Activated effector memory CD4-positive, alpha-beta T cell treated with Interleukin-2 at 50 U/mL for 16 hours (primary cell): Measurements from ENCODE around the gene TSC2.

Experiments
- DNase-seq: peaks from one replicate; pipeline ENCODE4 v3.0.0-alpha.2; 2020

TSC2 gene

DNA sequence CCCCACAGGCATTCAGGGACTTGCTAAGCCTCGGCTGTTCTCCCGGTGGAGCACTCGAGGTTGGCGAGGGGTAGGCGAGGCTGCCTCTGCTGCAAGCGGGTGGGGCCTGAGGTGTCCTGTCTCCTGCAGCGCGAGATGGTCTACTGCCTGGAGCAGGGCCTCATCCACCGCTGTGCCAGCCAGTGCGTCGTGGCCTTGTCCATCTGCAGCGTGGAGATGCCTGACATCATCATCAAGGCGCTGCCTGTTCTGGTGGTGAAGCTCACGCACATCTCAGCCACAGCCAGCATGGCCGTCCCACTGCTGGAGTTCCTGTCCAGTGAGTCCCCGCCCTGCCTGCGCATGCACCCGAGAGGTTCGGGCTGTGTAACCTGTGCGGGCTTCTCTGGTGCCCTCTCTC is 26.3 kb downstream of the TSC2 start:
- no peak for DNase-seq

DNA sequence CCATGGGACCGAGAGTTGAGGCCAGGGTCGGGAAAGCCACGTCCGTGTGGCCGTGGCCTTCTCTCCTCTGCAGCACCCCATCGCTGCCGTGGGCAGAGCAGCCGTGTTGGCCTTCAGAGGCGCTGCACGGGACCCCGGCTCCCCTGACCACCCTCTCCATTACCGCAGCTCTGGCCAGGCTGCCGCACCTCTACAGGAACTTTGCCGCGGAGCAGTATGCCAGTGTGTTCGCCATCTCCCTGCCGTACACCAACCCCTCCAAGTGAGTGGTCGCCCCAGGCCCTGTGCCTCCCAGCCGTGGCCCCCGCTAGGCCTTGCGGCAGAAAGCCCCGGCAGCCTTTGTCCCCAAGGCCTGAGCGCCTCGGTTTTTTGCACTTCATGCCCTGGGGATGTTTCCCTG is 27.8 kb downstream of the TSC2 start:
- no peak for DNase-seq

DNA sequence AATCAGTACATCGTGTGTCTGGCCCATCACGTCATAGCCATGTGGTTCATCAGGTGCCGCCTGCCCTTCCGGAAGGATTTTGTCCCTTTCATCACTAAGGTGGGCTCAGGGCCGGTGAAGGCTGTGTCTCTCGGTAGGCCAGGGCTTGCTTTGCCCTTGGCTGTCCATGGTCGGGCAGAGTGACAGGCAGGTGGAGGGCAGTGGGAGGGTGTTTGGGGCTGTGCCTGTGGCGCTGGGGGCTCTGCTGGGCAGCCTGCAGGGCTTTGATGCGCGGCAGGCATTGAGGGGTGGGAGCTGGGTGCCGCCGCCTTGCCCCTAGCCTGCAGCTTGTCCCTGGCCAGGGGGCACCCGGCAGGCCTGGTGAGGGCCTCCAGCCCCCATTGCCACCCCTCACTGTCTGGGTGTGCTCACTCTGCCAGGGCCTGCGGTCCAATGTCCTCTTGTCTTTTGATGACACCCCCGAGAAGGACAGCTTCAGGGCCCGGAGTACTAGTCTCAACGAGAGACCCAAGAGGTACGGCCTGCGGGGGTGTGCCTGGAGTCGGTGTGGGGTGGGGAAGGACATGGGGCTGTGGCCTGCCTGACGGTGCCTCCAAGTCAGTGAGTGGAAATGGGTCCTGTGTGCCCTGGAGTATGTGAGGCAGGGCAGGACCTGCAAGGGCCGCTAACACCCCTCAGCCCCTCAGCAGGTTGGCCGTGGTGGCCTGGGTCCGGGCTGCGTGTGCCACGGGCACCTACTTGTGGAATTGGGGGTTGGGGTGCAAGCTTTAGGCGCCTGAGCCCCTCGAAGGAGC is 28.5 kb downstream of the TSC2 start:
- no peak for DNase-seq

DNA sequence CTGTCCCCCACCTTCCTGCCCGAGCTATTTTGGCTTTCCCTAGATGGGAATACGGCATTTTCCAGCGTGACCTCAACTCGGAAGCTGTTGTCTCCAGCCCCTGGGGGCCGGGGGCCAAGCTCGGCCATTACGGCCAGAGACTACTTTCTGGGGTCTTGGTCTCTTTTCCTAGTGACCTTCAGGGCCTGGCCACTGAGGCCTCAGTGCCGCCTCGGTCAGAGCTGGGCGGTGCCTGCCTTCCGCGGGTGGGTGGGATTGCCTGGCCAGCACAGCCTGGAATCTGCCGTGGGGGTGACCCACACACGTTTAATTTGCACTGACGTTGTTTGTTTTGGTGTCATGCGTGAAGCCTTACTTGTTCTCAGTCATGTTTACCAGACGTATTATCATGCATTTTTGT is 29.2 kb downstream of the TSC2 start:
- DNase-seq: no peak

DNA sequence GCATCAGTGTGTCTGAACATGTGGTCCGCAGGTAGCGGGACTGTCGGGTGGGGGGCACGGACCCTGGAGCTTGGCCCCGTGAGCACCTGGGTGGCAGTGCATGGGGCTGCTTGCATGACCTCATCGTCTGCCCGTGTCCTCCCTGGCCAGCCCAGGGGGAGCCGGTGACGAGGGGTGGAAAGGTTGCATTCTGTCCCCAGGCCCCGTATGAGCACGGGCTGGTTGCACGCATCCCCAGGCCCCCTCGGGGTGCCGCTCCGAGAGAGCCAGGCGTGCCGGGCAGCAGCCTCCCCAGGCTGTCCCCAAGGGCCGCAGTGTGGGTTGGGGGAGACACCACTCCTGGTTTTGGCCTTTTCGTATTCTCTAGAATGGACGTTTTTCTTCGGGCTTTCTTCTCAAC is 29.9 kb downstream of the TSC2 start:
- DNase-seq: no peak

DNA sequence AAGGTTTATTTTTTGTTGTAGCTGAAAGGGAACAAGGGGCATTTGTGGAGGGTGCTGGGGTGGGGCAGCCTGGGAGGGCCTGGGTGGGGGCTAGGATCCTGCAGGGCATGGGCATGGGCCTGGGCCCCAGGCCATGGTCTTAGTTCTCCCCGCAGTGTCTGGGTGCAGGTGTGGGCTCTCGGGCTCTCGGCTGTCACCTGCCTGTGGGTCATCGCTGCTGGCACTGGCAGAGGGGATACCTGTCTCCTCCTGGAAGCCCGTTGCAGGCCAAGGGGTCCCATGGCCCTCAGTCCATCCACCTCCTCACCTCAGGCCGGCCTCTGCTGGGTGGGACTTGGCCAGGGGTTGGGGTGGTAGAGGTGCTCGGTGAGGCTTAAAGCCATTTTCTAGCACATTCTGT is 30.3 kb downstream of the TSC2 start:
- no peak for DNase-seq

DNA sequence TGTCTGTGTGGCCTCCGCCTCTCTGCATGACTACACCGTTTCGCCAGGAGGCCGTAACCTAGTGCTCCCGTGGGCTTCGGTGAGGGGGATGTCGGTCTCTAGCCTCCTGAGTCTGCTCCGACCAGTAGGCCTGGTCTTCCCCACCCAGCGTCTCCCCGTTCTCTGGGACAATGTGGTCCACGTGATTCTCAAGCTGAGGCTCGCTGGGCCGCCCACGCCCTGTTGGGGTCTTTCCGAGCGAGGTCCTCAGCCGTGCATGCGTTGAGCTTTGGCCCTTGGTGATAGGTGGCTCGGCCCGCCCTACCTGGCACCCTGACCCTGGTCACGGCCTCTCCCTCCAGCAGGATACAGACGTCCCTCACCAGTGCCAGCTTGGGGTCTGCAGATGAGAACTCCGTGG is 30.9 kb downstream of the TSC2 start:
- no peak for DNase-seq

DNA sequence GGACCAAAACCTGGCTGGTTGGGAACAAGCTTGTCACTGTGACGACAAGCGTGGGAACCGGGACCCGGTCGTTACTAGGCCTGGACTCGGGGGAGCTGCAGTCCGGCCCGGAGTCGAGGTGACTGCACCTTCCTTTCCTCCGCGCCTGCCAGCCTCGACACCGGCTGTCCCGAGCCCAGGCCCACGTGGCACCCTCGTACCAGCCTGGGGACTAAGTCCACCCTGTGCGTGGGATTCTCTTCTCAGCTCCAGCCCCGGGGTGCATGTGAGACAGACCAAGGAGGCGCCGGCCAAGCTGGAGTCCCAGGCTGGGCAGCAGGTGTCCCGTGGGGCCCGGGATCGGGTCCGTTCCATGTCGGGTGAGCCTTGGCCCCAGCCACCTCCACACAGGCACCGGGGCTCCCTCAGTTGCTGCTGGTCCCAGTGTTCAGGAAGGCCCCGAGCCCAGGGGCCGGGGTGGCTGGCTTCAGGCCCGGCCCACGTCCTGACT is 31.6 kb downstream of the TSC2 start:
- no peak for DNase-seq

DNA sequence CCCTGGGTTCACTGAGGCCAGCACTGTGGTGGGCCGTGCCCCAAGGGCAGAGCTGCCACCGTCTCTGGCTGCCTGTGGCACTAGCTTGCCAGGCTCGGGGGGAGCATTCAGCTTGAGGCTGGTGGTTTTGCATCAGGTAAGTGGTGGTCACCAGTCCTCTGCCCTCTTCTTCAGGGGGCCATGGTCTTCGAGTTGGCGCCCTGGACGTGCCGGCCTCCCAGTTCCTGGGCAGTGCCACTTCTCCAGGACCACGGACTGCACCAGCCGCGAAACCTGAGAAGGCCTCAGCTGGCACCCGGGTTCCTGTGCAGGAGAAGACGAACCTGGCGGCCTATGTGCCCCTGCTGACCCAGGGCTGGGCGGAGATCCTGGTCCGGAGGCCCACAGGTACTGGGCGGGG is 32.2 kb downstream of the TSC2 start:
- DNase-seq: no peak

DNA sequence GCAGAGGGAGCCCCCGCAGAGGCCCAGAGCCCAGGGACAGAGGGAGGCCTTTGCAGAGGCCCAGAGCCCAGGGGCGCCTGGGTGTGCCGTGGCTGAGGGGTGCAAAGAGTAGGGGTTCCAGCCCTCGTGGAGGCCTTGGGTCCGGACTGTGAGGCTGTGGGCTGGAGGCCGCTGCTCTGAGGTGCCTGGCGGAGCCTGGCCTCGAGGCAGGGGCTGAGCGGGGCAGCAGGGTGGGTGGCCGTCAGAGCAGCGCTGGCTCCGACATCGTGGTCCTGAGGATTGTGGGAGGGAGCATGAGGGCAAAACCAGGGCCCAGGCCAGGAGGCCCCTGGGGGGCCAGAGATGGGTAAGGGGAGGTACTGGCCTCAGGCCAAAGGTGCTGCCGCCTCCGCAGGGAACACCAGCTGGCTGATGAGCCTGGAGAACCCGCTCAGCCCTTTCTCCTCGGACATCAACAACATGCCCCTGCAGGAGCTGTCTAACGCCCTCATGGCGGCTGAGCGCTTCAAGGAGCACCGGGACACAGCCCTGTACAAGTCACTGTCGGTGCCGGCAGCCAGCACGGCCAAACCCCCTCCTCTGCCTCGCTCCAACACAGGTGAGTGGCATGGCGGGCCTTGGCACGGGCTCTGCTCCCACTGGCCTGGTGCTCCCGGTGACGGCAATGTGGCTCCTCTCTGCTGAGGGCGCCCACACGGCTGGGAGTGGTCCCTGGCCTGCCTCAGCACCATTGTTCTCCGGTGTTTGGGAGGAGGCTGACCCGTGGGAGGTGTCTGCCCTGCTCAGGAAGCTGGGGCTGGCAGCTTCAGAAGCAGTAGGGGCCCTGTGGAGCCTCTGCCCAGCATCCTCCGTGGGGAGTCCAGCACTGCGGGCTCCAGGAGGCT is 33.7 kb downstream of the TSC2 start:
- DNase-seq: no peak

DNA sequence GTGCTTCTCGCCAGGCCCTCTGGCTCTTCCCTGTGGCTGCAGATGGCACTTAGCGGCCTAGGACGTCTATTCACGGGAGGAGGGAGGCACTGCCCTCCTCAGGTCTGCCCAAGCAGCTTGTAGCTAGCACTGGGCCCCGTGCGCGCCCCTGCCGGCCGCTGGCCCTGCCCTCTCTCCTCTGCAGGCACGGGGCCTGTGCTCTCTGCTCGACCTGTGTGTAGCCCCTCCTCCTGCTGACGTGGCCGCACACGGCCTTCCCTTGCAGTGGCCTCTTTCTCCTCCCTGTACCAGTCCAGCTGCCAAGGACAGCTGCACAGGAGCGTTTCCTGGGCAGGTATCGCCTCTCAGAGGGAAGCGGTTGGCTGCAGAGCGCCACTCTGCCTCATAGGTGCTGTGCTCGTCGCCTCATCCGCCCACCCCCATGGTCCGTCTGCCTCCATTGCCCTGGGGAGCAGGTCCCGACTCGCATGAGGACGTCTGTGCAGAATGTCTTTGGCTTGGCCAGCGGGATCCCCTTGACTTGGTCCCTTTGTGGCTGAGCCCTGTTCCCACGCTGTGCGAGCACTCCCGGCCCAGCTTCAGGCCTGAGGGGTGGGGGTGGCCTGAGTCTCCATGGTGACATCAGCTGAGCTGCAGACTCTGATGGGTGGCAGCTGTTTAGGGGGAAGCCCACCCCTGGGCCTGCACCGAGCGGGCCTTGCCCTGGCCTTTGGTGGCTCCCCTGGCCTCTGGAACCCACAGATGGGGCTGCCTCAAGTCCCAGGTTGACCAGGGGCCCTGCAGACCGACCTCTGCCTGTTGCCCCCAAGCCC is 34.6 kb downstream of the TSC2 start:
- DNase-seq: no peak

DNA sequence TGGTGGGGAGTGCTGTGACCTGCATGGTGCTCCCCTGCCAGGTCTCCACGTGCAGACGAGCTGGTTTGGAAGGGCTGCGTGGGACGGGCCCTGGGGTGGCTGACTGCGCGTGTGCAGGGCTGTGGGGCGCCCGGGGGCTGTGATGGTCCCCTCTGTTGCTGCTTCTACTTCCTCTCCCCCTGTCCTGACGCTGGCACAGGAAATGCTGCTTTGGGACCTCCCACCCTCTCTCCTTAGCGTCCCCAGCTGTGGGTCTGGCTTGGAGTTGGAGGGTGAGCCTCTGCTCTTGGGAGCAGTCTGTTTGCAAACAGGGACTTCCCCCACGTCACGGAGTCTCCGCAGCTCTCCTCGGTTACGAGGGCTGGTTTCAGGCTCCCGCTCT is 35.2 kb downstream of the TSC2 start:
- no peak for DNase-seq

DNA sequence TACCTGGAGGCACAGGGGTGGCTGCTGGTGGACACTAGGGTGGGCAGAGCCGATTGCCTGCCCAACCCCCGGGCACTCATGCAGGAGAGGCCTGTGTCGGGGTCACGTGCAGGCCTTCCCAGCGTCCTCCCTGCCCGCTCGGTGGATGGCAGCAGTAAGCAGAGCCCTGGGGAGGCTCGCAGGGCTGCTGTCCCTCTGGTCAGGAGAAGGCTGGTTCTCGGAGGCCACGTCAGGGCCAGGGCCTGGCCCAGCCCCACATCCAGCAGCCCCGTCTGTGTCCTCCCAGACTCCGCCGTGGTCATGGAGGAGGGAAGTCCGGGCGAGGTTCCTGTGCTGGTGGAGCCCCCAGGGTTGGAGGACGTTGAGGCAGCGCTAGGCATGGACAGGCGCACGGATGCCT is 35.6 kb downstream of the TSC2 start:
- DNase-seq: no peak

DNA sequence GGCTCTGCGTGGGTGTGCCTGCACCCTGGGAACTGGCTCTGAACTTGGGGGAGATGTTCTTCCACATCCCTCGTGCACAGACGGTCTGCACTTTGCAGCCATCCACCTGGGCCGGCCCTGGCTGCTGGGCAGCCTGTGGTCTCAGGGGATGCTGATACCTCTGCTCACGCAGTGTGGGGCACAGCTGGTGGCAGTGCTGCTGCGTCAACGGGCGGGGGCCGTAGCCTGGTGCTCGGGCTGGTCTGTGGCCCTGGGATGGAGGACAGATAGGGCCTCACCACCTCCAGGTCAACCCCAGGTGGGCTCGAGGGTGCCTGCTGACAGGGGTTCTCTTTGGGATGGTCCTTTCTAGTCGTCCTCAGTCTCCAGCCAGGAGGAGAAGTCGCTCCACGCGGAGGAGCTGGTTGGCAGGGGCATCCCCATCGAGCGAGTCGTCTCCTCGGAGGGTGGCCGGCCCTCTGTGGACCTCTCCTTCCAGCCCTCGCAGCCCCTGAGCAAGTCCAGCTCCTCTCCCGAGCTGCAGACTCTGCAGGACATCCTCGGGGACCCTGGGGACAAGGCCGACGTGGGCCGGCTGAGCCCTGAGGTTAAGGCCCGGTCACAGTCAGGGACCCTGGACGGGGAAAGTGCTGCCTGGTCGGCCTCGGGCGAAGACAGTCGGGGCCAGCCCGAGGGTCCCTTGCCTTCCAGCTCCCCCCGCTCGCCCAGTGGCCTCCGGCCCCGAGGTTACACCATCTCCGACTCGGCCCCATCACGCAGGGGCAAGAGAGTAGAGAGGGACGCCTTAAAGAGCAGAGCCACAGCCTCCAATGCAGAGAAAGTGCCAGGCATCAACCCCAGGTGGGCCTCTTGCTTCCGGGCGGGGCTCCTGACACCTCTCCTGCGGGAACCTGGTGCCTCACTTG is 36.3 kb downstream of the TSC2 start:
- no peak for DNase-seq

DNA sequence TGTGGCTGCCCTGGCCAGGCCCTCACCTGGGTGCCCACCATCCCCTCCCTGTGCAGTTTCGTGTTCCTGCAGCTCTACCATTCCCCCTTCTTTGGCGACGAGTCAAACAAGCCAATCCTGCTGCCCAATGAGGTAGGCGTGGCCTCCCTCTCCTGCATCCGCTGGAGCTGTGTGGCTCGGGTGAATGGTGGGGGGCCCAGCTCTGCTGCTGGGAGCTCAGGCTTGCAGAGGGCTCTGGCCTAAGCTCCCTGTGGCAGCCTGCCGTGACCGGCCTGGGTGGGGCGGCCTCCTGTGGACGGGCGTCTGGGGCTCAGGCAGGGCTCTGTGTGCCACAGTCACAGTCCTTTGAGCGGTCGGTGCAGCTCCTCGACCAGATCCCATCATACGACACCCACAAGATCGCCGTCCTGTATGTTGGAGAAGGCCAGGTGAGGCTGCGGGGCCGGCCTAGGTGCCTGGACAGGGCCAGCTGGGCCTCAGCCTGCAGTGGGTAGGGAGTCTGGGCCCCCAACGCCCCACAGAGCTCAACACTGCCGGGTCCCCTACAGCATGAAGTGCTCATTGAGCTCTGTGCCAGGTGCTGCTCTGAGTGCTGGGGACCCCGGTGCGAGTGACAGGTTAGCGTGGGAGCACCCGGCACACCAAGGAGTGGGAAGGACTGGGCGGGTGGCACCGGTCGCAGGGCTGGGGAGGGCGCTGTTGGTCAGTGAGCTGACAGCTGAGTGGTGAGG is 37.3 kb downstream of the TSC2 start:
- no peak for DNase-seq

DNA sequence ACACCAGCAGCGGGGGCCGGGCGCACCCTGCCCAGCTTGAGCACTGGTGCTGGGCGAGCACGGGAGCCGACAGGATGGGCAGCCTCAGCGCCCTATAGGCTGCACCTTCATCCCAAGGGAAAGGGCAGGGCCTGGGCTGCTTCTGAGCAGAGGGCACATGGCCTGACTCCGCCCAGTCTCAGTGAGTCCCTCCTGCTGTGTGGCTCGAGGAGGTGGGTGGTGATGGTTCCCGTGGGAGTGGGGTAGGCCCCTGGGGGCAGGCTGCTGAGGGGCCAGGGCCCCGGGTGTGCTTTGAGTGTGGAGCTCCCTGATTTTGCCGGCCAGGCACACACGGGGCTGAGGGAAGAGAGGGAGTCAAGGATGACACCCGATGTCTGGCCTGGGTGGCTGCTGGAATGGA is 37.9 kb downstream of the TSC2 start:
- DNase-seq: no peak

DNA sequence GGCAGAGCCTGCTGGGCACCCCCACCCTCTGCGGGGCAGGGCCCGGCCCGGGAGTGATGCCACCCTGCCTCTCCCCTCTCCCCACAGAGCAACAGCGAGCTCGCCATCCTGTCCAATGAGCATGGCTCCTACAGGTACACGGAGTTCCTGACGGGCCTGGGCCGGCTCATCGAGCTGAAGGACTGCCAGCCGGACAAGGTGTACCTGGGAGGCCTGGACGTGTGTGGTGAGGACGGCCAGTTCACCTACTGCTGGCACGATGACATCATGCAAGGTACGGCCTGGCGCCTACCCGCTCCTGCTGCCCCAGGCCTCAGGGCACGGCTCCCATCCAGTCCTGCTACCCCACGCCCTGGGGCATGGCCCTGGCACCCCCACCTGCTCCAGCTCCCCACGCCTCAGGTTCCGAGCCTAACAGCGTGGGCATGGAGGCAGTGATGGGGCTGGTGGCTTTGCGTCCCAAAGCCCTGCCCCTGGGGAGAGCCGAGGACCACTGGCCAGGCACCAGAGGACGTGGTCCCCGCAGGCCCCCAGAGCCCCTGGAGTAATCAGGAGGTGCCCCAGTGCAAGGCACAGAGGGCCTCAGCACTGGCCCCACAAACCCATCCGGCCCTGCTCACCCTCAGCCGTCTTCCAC is 38.4 kb downstream of the TSC2 start:
- DNase-seq: no peak

DNA sequence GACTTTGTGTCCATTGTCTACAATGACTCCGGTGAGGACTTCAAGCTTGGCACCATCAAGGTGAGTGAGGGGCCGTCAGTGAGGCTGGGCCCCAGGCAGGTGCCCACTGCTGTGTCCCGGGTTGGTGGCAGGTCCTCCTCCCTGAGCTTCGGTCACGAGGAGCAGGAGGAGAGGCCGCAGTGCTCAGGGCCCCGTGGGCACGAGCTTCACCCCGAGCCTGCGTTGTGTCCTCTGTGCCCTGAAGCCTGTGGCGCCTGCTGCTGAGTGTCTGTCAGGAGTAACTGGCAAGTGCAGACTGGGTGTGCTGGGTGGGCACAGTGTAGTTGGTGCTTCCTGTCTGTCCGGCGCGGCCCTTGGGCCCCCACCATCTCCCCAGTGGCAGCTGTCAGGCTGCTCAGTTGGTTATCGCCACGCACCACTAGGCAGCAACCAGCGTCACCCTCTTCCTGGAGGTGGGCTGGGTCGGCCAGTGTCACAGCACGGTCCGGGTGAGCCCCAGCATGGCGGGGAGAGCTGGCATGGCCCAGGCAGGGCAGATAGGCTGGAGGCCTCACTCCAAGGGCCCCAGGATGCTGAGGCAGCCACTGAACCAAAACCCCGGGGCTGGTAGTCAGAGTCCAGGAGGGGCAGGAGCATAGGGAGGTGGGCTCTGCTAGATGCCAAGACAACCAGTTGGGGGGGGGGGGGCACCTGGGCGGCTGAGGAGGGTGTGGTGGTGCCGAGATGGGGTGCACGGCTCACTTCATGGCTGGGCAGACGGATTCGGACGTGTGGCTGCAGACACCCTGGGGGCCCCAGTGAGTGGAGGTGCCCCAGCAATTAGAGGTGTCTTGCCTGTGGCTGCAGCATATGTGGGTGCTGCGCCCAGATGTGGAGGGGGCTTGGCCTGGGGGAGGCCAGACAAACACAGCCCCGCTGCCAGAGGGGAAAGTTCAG is 39.3 kb downstream of the TSC2 start:
- DNase-seq: no peak

DNA sequence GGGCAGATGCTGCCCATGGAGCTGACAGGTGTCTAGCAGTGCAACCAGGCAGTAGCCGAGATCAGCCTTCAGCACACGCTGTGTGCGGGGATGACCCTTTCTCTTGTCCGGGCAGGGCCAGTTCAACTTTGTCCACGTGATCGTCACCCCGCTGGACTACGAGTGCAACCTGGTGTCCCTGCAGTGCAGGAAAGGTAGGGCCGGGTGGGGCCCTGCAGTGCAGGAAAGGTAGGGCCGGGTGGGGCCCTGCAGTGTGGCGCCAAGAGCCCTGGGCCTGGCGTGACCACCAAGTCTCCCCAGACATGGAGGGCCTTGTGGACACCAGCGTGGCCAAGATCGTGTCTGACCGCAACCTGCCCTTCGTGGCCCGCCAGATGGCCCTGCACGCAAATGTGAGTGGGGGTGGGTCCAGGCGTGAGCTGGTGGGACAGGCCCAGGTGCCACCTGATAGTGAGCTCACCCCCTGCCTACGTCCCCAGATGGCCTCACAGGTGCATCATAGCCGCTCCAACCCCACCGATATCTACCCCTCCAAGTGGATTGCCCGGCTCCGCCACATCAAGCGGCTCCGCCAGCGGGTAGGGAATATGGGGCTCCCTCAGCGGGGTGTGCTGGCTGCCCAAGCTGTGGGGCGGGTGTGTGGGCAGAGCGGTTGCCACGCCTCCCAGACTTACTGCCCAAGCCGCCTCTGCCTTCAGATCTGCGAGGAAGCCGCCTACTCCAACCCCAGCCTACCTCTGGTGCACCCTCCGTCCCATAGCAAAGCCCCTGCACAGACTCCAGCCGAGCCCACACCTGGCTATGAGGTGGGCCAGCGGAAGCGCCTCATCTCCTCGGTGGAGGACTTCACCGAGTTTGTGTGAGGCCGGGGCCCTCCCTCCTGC is 40.2 kb downstream of the TSC2 start:
- no peak for DNase-seq
